Calu3 (cell line): Measurements from ENCODE around the gene TACSTD2. TPM values are rescaled to one million over a fixed set of nuclear protein-coding genes. Genes with fewer than 3 reads are reported as not detected.

Source experiments
- BruUV-seq: library from RNA; stranded (reverse); fragments of 400-500 nt; replicated peaks from 2 replicates; lab custom pipeline; 2021; lab: Mats Ljungman, UMichigan
- CTCF ChIA-PET: fragments of 300-600 bp; sonication (Branson Sonifier 250); formaldehyde crosslinking; loops from one replicate; lab custom pipeline; 2022; ENCODE audit warnings: antibody characterized with exemption; lab: Charles Lee
- DNase-seq: peaks from one replicate; pipeline ENCODE4 v3.0.0; 2022
- H3K27ac Mint-ChIP-seq: one replicate; pipeline ENCODE4 v1.8.0; 2022; ENCODE audit warnings: mixed read lengths; ENCODE audit not compliant: unreplicated experiment
- H3K27me3 Mint-ChIP-seq: one replicate; pipeline ENCODE4 v1.8.0; 2022; ENCODE audit warnings: mixed read lengths; ENCODE audit not compliant: unreplicated experiment
- H3K36me3 Mint-ChIP-seq: one replicate; pipeline ENCODE4 v1.8.0; 2022; ENCODE audit warnings: mild to moderate bottlenecking, moderate library complexity, mixed read lengths; ENCODE audit not compliant: insufficient read depth, unreplicated experiment
- H3K4me1 Mint-ChIP-seq: one replicate; pipeline ENCODE4 v1.8.0; 2022; ENCODE audit warnings: mild to moderate bottlenecking, low read depth, mixed read lengths; ENCODE audit not compliant: unreplicated experiment
- H3K4me3 Mint-ChIP-seq: one replicate; pipeline ENCODE4 v1.8.0; 2022; ENCODE audit warnings: mild to moderate bottlenecking, low read depth, moderate library complexity, mixed read lengths; ENCODE audit not compliant: unreplicated experiment
- H3K9me3 Mint-ChIP-seq: one replicate; pipeline ENCODE4 v1.8.0; 2022; ENCODE audit warnings: low read depth, mixed read lengths; ENCODE audit not compliant: unreplicated experiment
- intact Hi-C: fragments of 100-400 bp; cut with micrococcal nuclease; formaldehyde crosslinking; loops from one replicate; pipeline ENCODE4 v1.10.0; 2022; ENCODE audit not compliant: unreplicated experiment
- total RNA-seq: library from RNA; stranded (reverse); gene quantifications from 2 replicates; pipeline ENCODE4 v1.2.3, GENCODE V29; 2022
- TF ChIP-seq, protein P1 (sequence below): fragments of 200-600 bp; IDR thresholded peaks from one replicate; pipeline ENCODE4 v1.8.0; 2022; ENCODE audit warnings: antibody characterized with exemption; ENCODE audit not compliant: unreplicated experiment

TACSTD2 gene
- total RNA-seq, 1 experiment from 2014 or later: 293 TPM

DNA sequence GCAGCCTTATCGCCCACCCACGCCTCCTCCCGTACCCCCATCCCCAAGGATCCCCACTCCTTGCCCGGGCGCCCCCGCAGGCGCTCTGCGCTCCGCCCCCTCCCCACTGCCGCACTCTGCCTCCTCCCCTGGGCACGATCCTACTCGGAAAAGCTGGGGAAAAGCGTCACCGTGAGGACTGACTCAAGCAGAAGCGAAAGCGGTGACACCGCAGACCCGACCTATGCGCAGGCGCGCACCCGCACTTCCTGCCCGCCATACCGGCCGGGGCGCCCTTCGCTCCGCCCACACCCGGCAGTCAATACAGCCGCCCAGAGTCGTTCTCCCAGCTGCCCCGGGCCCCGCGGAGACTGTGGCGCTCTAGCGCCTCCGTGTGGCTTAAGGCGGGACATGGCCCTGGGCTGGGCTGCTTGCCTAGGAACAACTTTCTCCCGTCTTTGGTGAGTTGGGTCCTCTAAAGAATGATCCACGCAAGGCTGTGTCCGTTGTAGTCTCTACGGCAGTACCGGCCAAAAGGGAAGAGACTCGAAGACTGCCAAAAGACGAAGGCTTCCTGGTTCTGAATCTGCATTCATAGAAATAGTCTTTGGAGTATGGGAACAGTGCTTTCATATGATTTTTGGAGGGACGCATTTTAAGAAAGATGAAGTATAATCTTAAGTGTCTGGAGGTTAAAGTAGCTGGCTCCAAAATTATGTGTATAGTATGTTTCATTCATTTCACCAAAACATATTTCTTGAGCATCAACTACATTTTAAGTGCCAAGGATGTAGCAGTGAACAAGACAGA, 30.3 kb downstream of the TACSTD2 start, which contains the start of gene OMA1:
Gene OMA1 (minus strand): TSS at position 207 of the 789 bp plus-strand sequence. CDS start 7,432 bp downstream, outside the sequence.
- H3K27me3 Mint-ChIP-seq: no peaks in the 10 kb centered on the region
- H3K4me1 Mint-ChIP-seq: peaks cover 28% of the 10 kb centered on the region
- TSS peak; percentile 78 for BruUV-seq
- TF ChIP-seq, protein P1, sequence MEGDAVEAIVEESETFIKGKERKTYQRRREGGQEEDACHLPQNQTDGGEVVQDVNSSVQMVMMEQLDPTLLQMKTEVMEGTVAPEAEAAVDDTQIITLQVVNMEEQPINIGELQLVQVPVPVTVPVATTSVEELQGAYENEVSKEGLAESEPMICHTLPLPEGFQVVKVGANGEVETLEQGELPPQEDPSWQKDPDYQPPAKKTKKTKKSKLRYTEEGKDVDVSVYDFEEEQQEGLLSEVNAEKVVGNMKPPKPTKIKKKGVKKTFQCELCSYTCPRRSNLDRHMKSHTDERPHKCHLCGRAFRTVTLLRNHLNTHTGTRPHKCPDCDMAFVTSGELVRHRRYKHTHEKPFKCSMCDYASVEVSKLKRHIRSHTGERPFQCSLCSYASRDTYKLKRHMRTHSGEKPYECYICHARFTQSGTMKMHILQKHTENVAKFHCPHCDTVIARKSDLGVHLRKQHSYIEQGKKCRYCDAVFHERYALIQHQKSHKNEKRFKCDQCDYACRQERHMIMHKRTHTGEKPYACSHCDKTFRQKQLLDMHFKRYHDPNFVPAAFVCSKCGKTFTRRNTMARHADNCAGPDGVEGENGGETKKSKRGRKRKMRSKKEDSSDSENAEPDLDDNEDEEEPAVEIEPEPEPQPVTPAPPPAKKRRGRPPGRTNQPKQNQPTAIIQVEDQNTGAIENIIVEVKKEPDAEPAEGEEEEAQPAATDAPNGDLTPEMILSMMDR: peak; percentile 95
- H3K4me3 Mint-ChIP-seq: peak within 1 kb of the TSS; percentile 85
- H3K27ac Mint-ChIP-seq: peak within 1 kb of the TSS; percentile 94
- H3K36me3 Mint-ChIP-seq: peaks cover 21% of the 10 kb centered on the region
- intact Hi-C loops: loop anchor here (2.0 to 10.0 kb wide), 3 partner anchors 26 to 1218 kb away; no protein-coding TSS in a partner anchor
- DNase-seq: peak; percentile 97
- H3K9me3 Mint-ChIP-seq: no peaks in the 10 kb centered on the region
- CTCF ChIA-PET: interaction anchor here (0.7 to 1.1 kb wide), 6 partner anchors 15 to 106 kb away, joined by 3 to 19 read pairs (median 3); no protein-coding TSS in a partner anchor

DNA sequence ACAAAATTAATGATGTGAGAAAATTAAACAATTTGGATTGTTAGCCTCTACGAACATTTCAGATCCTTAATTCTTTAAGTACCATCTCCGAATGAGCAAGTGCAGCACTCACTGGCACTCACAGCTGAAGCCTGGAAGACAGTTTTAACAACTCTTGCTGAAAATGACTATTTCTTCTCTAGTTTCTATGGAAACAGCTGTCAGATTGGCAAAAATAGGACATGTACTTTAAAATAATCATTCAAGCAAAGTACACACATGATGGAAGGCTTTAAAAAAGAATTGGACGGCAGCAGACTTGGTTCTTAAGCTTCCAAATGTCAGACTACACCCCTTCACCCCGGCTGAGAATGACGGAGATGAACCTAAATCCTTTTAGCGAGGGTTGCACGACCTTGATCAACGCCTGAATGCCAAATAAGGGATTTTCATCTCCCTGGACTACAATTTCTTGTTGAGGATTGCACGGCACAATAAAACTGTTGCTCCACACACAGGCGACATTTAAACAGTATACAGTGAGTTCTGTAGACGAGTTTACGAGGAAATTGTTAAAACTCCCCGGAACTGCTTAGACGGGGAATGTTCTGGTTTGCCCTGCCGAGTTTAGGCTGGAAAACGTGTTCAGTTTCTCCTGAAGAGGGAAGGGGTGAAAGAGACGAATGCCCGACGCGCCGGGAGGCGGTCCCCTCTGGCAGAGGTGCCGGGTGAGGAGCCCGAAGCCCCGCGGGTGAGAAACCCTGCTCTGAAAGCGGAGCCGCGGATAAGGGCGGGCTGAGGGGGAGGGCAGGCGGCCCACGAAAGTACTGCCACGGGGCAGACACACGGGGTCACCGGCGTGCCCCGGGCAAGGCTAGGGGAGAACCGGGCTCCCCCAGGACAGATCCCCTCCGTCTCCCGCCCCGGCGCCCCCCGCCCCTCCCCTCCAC, 31.2 kb downstream of the TACSTD2 start:
- H3K36me3 Mint-ChIP-seq: peaks cover 21% of the 10 kb centered on the region
- H3K27me3 Mint-ChIP-seq: no peaks in the 10 kb centered on the region
- no TSS peak for BruUV-seq
- peak overlapping the region; percentile 85 for H3K4me3 Mint-ChIP-seq
- intact Hi-C loops: loop anchor here (2.0 to 10.0 kb wide), 3 partner anchors 27 to 1219 kb away; no protein-coding TSS in a partner anchor
- H3K4me1 Mint-ChIP-seq: peaks cover 28% of the 10 kb centered on the region
- DNase-seq: peak; percentile 68
- H3K9me3 Mint-ChIP-seq: no peaks in the 10 kb centered on the region
- H3K27ac Mint-ChIP-seq: peak overlapping the region; percentile 94
- TF ChIP-seq, protein P1: no peak
- CTCF ChIA-PET: interaction anchor here (0.7 to 1.8 kb wide), 8 partner anchors 16 to 107 kb away, joined by 3 to 19 read pairs (median 3); no protein-coding TSS in a partner anchor

DNA sequence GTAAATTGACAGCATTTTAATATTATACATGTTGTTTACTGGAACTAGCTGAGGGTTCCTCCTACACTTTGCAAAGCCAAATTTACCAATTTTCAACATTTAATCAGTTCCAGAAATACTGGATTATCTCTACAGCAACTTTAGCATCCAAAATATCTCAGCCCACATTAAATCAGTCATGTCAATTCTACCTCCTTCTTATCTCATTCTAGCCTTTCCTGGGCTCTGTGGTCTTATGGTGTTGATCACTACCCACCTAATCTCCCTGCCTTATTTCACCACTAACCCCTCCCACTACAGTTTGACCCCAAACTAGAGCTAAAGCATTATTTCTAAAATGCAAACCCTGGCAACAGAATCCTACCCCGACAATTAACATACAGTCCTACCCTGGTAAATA, 33.8 kb downstream of the TACSTD2 start:
- no peak overlapping the region for H3K4me3 Mint-ChIP-seq
- H3K27ac Mint-ChIP-seq: no peak overlapping the region
- H3K27me3 Mint-ChIP-seq: no peaks in the 10 kb centered on the region
- DNase-seq: no peak
- H3K36me3 Mint-ChIP-seq: peaks cover 21% of the 10 kb centered on the region
- TF ChIP-seq, protein P1: no peak
- H3K9me3 Mint-ChIP-seq: no peaks in the 10 kb centered on the region
- intact Hi-C loops: loop anchor here (10.0 kb wide), 2 partner anchors 112 to 1222 kb away; no protein-coding TSS in a partner anchor
- CTCF ChIA-PET: no interaction called here
- BruUV-seq: no TSS peak
- H3K4me1 Mint-ChIP-seq: peaks cover 28% of the 10 kb centered on the region

DNA sequence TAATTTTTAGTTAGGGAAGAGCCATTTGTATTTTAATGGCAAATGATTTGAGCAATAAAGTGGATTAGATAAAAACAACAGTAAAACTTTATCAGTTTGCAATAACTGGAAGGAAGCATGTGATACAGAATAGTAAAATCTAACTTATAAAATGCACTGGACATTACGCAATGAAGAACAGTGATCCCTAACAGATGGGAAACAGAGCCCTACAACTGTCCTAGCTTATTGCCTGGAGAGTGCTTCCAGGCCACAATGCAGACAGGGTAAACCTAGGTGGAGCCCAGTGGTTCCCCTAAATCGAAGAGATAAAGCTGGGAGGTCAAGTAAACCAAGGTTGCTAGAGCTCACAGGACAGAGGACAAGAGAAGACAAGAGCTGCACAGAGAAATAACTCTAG, 37.5 kb downstream of the TACSTD2 start:
- no peak overlapping the region for H3K4me3 Mint-ChIP-seq

More for the DNA sequence above, 37.5 kb downstream of the TACSTD2 start:
- Mint-ChIP-seq H3K36me3 (no peaks in the 10 kb centered on the region), H3K27me3 (no peaks in the 10 kb centered on the region), H3K27ac (no peak overlapping the region), H3K4me1 (peaks cover 8% of the 10 kb centered on the region), H3K9me3 (no peaks in the 10 kb centered on the region)
- intact Hi-C loops: no loop called here
- BruUV-seq: no TSS peak
- no peak for DNase-seq
- TF ChIP-seq, protein P1: no peak
- CTCF ChIA-PET: no interaction called here
